T-helper 22 cell (primary cell): Measurements from ENCODE around the gene RBM39.
"Not testable (repeated sequence)": the region's sequence is repeated elsewhere in the genome, so short reads cannot be mapped to it uniquely, and the experiment has no call there.

Experiments
- DNase-seq: peaks from one replicate; pipeline ENCODE4 v3.0.0-alpha.2; 2020; ENCODE audit warnings: low read depth

The RBM39 gene

DNA sequence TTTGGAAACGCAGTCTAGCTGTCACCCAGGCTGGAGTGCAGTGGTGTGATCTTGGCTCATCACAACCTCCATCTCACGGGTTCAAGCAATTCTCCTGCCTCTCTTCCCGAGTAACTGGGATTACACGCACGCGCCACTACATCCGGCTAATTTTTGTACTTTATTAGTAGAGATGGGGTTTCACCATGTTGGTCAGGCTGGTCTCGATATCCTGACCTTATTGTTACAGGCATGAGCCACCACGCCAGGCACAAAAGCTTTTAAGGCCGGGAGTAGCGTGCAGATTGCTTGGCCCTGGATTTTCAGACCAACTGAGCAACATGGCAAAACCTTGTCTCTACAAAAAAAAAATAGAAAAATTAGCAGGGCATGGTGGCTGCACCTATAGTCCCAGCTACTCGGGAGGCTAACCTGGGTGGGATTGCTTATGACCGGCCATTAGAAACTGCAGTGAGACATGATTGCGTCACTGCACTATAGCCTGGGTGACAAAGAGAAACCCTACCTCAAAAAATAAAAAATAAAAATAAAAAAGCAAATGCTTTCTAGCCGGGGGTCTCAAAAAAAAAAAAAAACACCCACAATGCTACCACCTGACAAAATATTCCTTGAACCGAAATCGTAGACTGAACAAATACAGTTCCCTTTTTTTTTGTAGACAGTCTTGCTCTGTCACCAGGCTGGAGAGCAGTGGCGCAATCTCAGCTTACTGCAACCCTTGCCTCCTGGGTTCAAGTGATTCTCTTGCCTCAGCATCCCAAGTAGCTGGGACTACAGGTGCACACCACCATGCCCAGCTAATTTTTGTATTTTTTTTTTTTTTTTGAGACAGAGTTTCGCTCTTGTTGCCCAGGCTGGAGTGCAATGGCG lies 15.0 kb downstream of the RBM39 start:
- DNase-seq = no peak

- DNase-seq = no peak
These were observed 17.5 kb downstream of the RBM39 start for GRCh38 chr20:35724321-35725230.

GRCh38 chr20:35723652-35724320 lies 18.3 kb downstream of the RBM39 start:
- DNase-seq = not testable (repeated sequence)

- DNase-seq = not testable (repeated sequence)
These were observed 18.8 kb downstream of the RBM39 start for GRCh38 chr20:35723275-35723639.

GRCh38 chr20:35721621-35722020 lies 20.4 kb downstream of the RBM39 start:
- DNase-seq = no peak

GRCh38 chr20:35721219-35721618 lies 20.8 kb downstream of the RBM39 start:
- no peak for DNase-seq

DNA sequence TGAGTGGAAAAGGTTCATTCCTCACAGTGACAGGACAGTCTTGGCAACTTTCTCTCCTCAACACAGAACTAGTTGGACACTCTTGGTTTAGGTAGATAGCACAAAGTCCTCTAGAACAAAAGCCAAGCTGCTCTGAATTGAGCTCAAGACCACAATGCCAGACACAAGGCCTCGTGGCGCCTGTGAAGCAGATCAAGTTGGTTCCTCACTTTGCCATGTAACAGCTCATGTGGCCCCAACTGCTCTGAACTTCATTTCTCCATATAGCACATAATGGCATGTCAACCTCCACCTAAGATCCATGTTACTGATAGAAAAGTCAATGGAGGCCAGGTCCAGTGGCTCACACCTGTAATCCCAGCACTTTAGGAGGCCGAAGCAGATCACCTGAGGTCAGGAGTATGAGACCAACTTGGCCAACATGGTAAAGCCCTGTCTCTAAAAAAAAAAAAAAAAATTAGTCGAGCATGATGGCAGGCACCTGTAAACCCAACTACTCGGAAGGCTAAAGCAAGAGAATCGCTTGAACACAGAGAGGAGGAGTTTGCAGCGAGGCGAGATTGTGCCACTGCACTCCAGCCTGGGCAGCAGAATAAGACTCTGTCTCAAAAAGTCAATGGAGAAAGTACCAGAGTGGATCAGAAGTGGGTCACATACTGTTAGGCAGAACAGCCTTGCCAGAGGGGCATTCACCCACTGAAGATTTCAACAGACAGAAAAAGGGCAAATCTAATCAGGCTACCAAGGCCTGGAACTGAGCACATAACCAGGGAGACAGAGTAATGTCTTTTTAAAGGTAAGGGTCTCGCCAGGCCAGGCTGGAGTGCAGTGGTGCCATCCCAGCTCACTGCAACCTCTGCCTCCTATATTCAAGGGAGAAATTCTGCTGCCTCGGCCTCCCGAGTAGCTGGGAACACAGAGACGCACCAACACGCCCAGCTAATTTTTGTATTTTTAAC lies 21.6 kb downstream of the RBM39 start:
- DNase-seq = no peak

DNA sequence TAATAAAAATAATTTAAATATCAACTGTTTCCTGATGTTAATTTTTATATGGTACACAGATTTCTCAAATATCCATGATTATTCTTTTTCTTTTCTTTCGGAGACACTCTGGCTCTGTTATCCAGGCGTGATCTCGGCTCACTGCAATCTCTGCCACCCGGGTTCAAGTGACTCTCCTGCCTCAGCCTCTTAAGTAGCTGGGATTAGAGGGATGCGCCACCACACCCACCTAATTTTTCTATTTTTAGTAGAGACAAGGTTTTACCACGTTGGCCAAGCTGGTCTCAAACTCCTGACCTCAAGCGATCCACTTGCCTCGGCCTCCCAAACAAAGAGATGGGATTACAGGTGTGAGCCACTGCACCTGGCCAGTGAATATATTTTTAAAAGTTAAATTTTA lies 22.3 kb downstream of the RBM39 start:
- DNase-seq = no peak

DNA sequence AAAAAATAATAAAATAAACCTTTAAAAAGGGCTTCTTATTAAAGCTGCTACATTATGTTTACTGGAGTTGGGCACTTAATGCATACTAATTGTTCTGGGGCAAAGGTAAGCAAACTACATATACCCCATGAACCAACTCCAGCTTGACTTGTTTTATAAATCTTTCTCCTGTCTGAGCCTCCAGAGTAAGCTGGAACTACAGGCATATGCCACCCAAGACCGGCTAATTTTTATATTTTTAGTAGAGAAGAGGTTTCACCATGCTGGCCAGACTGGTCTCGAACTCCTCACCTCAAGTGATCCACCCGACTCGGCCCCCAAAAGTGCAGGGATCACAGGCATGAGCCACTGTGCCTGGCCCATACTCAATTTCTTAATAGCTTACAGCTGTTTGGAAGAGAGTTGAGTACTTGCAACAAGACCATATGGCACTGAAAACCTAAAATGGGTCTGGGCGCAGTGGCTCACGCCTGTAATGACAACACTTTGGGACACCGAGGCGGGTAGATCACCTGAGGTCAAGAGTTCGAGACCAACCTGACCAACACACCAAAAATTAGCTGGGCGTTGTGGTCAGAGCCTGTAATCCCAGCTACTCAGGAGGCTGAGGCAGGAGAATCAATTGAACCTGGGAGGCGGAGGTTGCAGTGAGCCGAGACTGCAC lies 23.0 kb downstream of the RBM39 start:
- DNase-seq = no peak

DNA sequence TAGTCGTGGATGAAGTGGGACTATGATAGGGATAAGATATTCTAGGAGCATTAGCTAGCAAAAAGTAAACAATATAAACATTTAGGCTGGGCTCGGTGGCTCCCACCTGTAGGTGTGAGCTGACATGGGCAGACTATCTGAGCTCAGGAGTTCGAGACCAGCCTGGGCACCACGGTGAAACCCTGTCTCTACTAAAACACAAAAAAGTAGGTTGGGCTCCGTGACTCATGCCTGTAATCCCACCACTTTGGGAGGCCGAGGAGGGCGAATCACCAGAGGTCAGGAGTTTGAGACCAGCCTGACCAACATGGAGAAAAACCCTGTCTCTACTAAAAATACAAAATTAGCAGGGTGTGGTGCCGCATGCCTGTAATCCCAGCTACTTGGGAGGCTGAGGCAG lies 23.7 kb downstream of the RBM39 start:
- not testable (repeated sequence) for DNase-seq

DNA sequence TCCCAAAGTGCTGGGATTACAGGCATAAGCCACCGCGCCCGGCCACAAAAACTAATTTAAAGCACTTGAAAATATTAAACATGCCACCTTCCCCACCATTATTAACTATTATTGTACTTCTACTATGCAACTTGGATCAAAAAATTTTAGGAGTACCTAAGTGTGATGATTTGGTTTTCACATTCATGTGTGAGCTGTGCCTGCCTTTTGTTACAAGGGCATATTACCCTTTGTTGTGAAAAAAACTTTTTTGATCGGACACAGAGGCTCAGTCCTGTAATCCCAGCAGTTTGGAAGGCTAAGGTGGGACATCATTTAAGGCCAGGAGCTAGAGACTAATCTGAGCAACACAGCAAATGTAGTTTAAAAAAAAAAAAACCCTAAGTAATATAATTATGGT lies 25.7 kb downstream of the RBM39 start:
- DNase-seq = no peak

GRCh38 chr20:35715652-35716051 lies 26.4 kb downstream of the RBM39 start:
- no peak for DNase-seq

DNA sequence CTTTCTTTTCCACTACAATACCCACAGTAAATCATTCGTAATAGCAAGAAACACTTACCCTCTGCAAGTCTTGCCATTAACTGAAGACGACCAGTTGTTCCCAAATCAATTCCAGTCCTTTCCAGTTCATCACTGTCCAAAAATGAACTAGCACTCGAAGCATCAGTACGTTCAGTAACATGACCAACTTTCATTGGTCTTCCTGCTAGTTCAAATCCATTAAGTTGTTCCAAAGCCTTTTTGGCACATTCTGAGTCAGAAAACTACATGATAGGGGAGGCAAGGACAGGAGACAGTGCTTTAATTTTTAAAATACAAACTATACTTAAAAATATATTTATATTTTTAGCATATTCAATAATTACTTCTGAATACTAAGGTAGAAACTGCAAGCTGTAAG lies 27.9 kb downstream of the RBM39 start:
- DNase-seq = no peak

GRCh38 chr20:35713120-35713519 lies 28.9 kb downstream of the RBM39 start:
- not testable (repeated sequence) for DNase-seq

DNA sequence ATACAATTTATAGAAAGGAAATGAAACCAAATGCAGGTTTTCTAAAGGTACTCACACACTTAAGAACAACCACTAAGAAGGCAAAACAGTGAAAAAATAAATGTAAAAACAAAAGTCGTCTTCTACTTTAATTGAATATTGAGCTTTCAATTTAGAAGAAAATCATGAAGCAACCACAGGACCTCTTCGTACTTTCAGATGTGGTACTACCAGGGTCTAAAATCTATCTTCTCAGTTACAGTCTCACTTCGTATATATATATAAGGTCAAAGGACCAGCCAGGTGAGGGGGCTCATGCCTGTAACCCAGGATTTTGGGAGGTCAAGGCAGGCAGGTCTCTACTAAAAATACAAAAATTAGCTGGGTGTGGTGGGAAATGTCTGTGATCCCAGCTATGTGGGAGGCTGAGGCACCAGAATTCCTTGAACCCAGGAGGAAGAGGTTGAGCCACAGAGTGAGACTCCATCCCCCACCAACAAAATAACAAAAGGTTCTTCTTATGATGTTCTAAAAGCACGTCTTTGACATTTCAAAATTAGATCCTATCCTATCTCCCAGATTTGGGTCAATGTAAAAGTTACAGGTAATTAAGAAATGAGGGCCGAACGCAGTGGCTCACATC lies 30.4 kb downstream of the RBM39 start:
- DNase-seq = no peak

- no peak for DNase-seq
These were observed 31.0 kb downstream of the RBM39 start for GRCh38 chr20:35710884-35711587.

- DNase-seq = no peak
These were observed 32.0 kb downstream of the RBM39 start for GRCh38 chr20:35710039-35710438.

DNA sequence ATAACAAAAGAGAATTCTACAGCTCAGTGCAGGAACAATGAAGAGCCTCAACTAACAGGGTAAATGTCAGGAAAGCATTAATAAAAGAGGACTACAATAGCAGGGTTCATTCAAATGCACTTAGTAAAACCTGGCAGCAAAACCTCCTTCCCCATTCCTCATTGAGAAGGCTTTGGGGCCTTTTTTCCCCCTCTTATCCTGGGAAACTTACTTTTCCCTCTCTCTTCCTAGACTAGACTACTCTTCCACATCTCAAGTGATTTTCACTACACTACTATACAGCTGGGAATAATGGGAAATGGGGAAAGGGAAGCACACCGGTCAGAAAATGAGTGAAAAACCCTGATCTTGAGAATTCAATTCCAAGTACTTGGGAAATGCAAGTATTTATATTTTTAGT lies 32.8 kb downstream of the RBM39 start:
- no peak for DNase-seq

DNA sequence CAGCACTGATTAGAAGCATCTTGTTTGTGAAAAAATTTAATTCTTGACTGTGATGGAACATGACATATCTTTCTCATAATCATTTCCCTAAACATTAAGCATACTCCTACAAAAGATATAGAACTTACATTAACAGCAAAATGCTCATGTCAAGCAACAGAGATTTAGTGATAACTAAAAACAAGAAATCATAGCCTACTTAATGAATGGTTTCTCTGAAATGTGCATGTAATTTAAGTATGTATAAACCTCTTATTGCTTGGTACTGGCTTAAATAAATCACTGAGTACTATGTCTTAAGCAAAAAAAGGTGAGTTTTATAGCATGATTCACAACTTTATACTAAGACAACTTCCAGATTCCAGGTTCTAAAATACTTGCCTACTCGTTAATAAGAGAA lies 33.6 kb downstream of the RBM39 start:
- no peak for DNase-seq
